Ramos (cell line): ENCODE results near the gene SMYD4.
"Not testable (repeated sequence)": the region's sequence is repeated elsewhere in the genome, so short reads cannot be mapped to it uniquely, and the experiment has no call there.

Experiments
- in situ Hi-C: fragments of 300-500 bp; cut with MboI; formaldehyde crosslinking; loops from one replicate; pipeline ENCODE4 v1.14.3; 2022; ENCODE audit warnings: low sequenced_read_pairs; ENCODE audit not compliant: unreplicated experiment

The SMYD4 gene

DNA sequence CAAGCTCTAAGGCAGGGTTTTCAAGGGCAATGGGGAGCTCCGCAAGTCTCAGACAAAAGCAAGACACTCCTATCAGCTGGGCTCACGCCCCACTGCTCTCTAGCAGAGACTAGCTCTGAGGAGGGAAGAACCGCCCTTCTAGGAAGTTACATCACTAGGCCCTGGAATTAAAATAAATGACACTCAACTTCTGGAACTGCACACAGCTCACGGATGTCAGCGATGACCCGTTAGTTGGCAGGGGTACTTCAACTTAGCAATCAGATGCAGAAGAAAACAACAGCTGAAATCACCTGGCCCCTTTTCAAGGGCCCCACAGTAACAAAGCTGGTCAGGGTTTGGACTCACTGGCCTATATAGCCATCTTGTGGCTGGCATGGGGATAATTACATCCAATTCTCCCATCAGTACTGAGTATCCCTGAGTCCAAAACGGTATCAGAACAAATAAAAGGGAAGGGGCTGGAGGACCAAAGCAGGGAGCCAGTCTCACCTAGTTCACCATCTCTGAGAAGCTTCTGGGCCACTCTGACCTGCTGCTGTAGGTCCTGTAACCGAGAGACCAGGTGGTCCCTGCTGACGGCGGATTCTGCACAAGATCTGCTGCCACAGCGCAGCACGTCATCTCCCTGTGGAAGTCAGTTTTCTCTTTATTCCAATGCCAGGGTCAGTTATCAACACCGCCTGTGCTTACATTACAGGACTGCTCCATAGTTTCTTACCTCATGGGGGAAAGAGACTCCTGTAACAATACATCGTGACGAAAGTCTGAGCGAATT, 45.7 kb downstream of the SMYD4 start:
- in situ Hi-C loops: no loop called here

DNA sequence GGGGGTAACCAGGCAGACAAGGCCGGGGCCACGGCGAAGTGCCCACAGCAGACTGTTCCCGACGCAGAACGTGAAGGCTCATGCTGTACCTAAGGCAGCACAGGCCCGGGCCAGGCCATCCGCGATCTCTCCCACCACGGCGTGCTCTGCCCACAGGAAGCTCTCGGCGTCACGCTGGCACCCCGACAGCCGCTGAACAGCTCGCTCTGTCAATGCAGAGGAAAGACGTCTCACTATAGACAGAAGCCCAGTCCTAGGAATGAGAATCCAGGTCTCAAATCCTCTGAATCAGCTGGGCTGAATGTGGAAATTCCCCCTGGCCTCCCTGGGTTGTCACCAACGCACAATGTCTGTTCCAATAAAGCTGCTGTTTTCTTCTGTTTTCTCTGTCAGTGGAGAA, 46.4 kb downstream of the SMYD4 start:
- in situ Hi-C loops: no loop called here

GRCh38 chr17:1782171-1782567, 47.5 kb downstream of the SMYD4 start:
- in situ Hi-C loops: no loop called here

DNA sequence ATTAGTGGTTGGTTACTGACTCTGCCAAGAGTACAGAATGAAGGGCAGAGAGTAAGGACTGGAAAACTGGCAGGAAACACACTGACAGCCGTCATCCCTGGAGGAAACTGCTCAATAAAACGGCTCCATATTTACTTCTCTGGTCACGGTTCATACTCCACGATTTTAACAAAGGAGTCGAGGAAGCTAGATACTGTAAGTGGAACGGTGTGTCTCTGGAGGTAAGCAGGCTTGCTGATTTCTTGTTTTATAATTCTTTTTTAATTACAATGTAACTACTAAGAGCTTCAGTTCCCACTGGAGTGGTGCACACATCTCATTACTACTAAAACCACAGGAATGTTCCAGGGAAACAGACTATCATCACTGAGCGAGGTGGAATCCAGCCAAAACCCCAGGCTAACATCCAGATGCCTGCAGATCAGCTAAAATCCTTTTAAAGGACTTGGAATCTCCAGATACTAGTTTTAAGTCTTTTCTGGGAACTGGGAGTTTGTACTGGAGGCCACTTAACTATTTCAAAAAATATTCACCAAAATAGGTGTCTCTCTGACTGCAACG, 50.1 kb downstream of the SMYD4 start:
- in situ Hi-C loops: no loop called here

GRCh38 chr17:1776857-1777256, 52.8 kb downstream of the SMYD4 start:
- in situ Hi-C loops: no loop called here

DNA sequence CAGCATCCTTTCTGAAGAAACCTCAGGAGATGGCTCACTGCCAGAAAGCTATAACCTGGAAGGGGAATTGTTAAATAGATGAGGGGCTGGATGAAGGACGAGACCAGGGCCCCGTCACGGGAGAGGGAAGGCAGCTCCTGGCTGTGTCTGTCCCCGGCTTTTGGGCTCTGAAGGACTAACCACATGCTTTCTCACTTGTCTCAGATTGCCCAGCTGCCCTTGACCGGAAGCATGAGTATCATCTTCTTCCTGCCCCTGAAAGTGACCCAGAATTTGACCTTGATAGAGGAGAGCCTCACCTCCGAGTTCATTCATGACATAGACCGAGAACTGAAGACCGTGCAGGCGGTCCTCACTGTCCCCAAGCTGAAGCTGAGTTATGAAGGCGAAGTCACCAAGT, 53.4 kb downstream of the SMYD4 start:
- in situ Hi-C loops: no loop called here

DNA sequence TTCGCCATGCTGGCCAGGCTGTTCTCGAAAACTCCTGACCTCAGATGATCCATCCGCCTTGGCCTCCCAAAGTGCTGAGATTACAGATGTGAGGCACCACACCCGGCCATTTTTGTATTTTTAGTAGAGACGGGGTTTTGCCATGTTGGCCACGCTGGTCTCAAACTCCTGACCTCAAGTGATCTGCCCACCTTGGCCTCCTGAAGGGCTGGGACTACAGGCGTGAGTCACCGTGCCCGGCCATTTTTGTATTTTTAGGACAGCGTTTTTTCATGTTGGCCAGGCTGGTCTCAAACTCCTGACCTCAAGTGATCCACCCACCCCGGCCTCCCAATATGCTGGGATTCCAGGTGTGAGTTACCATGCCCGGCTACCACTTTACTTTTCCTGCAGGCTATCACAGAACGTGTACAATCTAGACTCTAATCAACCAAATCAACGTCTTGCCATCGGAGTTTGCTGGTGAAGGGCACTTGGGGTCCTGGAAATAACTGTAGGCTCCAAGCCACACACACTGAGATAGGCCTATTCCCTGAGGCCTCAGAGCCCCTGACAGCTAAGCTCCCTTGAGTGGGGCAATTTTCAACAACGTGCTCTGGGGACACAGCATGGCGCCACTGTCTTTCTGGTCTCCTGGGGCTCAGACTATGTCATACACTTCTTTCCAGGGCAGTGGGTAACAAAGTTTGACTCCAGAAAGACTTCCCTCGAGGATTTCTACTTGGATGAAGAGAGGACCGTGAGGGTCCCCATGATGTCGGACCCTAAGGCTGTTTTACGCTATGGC, 55.1 kb downstream of the SMYD4 start:
- in situ Hi-C loops: no loop called here

DNA sequence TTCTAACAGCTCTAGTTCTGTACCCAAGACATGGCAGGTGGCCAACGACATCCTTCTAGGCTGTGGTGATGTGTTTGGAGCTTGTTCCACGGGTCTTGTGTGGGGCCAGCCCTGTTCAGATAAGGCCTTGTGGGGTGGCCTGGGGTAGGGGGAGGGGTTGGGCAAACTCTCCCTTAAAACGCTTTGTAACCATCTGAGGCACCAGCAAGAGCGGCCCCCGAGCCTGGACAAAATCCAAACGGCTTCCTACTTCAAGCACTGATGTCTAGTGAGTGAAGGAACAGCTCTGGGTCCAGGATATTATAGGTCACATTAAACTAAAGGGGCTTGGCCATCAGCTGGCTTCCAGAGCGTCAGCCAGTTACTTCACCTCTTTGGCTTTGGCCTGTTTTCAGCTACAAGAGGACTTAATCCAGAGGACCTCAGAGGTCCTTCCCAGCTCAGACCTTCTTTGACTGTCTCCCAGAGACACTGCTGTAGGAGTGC, 56.0 kb downstream of the SMYD4 start:
- in situ Hi-C loops: no loop called here

DNA sequence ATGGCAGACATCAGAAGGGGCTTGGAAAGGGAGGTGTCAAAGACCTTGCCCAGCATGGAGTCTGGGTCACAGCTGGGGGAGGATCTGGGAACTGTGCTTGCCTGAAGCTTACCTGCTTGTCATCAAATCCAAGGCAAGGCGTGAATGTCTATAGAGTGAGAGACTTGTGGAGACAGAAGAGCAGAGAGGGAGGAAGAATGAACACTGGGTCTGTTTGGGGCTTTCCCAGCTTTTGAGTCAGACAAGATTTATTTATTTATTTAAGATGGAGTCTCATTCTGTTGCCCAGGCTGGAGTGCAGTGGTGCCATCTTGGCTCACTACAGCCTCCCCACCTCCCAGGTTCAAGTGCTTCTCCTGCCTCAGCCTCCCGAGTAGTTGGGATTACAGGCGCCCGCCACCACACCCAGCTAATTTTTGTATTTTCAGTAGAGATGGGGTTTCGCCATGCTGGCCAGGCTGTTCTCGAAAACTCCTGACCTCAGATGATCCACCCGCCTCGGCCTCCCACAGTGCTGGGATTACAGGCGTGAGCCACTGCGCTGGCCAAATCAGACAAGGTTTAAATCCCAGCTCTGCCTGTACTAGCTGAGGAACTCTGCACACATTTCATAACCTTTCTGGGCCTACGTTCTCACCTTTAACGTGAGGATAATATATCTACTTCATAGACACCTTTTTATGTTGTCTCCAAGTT, 56.6 kb downstream of the SMYD4 start:
- in situ Hi-C loops: not testable (repeated sequence)

DNA sequence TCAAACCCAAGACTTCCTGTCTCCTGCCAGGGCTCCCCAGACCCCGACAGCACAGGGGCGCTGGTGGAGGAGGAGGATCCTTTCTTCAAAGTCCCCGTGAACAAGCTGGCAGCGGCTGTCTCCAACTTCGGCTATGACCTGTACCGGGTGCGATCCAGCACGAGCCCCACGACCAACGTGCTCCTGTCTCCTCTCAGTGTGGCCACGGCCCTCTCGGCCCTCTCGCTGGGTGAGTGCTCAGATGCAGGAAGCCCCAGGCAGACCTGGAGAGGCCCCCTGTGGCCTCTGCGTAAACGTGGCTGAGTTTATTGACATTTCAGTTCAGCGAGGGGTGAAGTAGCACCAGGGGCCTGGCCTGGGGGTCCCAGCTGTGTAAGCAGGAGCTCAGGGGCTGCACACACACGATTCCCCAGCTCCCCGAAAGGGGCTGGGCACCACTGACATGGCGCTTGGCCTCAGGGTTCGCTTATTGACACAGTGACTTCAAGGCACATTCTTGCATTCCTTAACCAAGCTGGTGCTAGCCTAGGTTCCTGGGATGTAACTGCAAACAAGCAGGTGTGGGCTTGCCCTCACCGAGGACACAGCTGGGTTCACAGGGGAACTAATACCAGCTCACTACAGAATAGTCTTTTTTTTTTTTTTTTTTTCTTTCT, 59.8 kb downstream of the SMYD4 start:
- in situ Hi-C loops: no loop called here

DNA sequence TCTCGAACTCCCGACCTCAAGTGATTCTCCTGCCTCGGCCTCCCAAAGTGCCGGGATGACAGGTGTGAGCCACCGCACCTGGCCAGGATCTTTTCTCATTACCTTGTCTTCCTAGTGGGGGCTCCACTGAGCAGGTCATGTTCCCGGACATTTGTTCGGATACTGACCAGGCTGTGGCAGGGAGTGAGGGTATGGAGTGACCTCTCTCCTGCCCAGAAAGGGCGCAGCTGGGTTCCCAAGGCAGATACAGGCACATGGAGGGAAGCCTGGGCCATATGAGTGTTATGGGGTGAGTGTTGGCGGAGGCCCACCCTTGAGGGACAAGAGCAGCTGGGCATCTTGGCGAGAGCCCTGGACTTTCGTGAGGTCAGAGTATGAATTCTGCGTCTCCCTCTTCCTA, 62.3 kb downstream of the SMYD4 start:
- in situ Hi-C loops: no loop called here

DNA sequence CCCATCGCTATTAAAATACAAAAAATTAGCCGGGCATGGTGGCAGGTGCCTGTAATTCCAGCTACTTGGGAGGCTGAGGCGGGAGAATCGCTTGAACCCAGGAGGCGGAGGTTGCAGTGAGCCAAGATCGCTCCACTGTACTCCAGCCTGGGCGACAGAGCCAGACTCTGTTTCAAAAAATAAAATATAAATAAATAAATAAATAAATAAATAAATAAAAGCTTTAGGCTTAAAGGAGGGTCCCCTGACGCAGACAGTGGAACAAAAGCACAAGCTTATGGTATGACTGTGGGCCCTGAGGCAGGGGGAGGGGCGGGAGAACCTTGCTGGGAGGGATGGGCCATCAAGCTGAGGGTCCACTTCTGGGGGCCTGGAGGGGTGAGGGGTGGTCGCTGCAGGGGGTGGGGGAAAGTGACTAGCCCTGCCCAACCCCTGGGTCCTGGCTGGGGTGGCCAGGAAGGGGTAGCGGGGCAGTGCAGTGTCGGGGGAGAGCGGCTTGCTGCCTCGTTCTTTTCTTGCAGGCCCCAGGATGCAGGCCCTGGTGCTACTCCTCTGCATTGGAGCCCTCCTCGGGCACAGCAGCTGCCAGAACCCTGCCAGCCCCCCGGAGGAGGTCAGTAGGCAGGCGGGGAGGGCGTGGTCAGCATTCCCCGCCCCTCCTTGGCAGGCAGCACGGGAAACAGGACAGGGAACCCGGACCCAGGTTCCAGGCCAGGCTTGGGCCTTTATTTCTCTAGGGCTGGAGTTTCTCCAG, 63.1 kb downstream of the SMYD4 start:
- in situ Hi-C loops: no loop called here

- in situ Hi-C loops: no loop called here
These were observed 64.1 kb downstream of the SMYD4 start for GRCh38 chr17:1765576-1765975.

- in situ Hi-C loops: not testable (repeated sequence)
These were observed 65.0 kb downstream of the SMYD4 start for GRCh38 chr17:1764705-1765104.

DNA sequence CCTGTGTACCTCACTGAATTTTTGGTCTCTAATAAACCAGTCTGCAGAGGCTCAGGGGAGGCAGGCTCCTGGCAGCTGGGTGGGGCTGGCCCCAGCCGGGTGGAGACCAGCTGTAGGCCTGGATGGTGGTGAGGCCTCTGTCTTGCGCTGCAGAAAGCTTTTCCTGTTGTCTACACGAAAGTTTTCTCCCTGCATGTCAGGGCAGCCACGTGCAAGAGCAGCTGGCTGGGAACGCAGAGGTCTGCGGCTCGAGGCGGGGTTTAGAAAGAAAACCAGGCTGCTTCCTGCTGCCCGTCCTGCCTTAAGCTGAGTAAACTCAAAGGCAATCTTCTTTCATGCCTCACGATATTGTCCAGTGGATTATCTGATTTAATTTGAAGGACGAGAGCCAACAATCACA, 65.4 kb downstream of the SMYD4 start:
- in situ Hi-C loops: no loop called here

GRCh38 chr17:1762901-1763898, 66.5 kb downstream of the SMYD4 start:
- in situ Hi-C loops: no loop called here

- in situ Hi-C loops: no loop called here
These were observed 67.3 kb downstream of the SMYD4 start for GRCh38 chr17:1762233-1762900.

DNA sequence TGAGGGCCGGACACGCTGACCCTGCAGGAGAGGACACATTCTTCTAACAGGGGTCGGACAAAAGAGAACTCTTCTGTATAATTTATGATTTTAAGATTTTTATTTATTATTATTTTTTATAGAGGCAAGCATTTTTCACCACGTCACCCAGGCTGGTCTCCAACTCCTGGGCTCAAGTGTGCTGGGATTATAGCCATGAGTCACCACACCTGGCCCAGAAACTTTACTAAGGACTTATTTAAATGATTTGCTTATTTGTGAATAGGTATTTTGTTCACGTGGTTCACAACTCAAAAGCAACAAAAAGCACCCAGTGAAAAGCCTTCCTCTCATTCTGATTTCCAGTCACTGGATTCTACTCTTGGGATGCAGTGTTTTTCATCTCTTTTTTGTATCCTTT, 70.2 kb downstream of the SMYD4 start:
- in situ Hi-C loops: no loop called here
